Duodenal mucosa (tissue), 2 donors: ENCODE data around the gene STARD5.

Experiments
- H3K27ac ChIP-seq: one replicate; pipeline ENCODE4 v1.7.0; 2013; ENCODE audit warnings: low read depth, low read length
- H3K27me3 ChIP-seq, 2 donors: one replicate each; pipeline ENCODE4 v1.7.0; 2013; ENCODE audit warnings: low read length in 2 of 2, control low read depth in 1 of 2; ENCODE audit not compliant: insufficient read depth in 2 of 2, control insufficient read depth in 1 of 2
- H3K36me3 ChIP-seq, 2 donors: one replicate each; pipeline ENCODE4 v1.7.0; 2013; ENCODE audit warnings: low read length in 2 of 2, control low read depth in 1 of 2; ENCODE audit not compliant: insufficient read depth in 2 of 2, control insufficient read depth in 1 of 2
- H3K4me1 ChIP-seq, 2 donors: one replicate each; pipeline ENCODE4 v1.7.0; 2013; ENCODE audit warnings: low read length in 2 of 2, control low read depth in 1 of 2; ENCODE audit not compliant: insufficient read depth in 2 of 2, control insufficient read depth in 1 of 2
- H3K4me3 ChIP-seq, 2 donors: one replicate each; pipeline ENCODE4 v1.7.0; 2013; ENCODE audit warnings: low read length in 2 of 2, low read depth in 1 of 2
- H3K9ac ChIP-seq, 2 donors: one replicate each; pipeline ENCODE4 v1.7.0; 2013; ENCODE audit warnings: low read length in 2 of 2, low read depth in 1 of 2
- H3K9me3 ChIP-seq, 2 donors: one replicate each; pipeline ENCODE4 v1.7.0; 2013; ENCODE audit warnings: low read length in 2 of 2, control low read depth in 1 of 2; ENCODE audit not compliant: control insufficient read depth in 1 of 2

Gene STARD5

DNA sequence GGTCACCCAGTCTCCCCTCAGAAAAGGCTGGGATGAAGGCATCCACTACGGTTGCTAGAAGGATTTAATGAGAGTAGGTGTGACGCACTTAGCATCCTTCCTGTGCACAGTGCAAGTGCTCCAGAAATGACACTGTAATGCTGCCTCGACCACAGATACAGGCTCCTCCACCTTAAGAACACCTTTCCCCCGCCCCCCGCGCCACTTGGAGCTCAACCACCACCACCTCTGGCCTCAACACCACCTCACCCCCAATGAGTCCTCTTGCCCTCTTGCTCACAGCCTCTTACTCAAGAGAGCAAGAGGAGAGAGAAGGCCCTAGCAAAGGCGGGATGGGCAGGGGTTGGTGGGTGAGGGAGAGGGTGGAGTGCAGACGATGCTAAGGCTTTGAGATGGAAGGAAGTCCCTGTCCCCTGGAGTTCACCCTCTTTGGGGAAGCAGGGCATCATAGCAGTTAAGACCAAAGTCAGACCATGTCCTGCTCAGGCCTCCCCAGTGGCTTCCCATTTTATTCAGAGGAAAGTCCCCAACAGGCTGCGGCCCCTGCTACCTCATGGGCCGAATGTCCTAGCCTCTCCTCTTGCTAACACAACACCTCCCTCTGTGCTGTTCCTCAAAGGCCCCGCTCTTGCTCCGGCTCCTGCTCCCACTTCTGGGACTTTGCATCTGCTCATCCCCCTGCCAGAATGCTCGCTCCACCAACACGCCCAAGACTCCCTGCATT, 8.3 kb downstream of the STARD5 start:
- Histone ChIP-seq H3K4me3 (no peak overlapping the region), H3K27ac (no peak overlapping the region), H3K36me3 (peaks cover 32 to 84% of the 10 kb centered on the region in 2 donors)

DNA sequence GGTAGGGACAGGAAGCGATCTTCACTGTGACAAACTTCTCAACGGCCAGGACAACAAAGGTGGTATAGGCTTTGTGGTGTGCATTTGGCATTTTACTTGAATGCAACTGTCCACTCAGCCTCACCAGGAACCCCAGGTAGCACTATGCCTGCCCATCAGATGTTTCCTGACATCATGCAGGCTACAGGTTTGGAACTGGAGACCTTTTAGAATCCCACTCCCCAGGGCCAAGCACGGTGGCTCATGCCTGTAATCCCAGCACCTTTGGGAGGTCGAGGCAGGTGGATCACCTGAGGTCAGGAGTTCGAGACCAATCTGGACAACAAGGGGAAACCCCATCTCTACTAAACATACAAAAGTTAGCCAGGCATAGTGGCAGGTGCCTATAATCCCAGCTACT, 9.6 kb downstream of the STARD5 start:
- no peak overlapping the region for H3K9ac ChIP-seq
- no peaks in the 10 kb centered on the region for H3K27me3 ChIP-seq
- H3K4me1 ChIP-seq: peaks cover 9 to 11% of the 10 kb centered on the region in 2 donors
- H3K36me3 ChIP-seq: peaks cover 27 to 83% of the 10 kb centered on the region in 2 donors
- H3K27ac ChIP-seq: no peak overlapping the region
- no peak overlapping the region for H3K4me3 ChIP-seq
- no peaks in the 10 kb centered on the region for H3K9me3 ChIP-seq

More for the DNA sequence above, 8.3 kb downstream of the STARD5 start:
- Histone ChIP-seq H3K9me3 (no peaks in the 10 kb centered on the region), H3K27me3 (no peaks in the 10 kb centered on the region), H3K4me1 (peaks cover 9 to 11% of the 10 kb centered on the region in 2 donors), H3K9ac (no peak overlapping the region)

DNA sequence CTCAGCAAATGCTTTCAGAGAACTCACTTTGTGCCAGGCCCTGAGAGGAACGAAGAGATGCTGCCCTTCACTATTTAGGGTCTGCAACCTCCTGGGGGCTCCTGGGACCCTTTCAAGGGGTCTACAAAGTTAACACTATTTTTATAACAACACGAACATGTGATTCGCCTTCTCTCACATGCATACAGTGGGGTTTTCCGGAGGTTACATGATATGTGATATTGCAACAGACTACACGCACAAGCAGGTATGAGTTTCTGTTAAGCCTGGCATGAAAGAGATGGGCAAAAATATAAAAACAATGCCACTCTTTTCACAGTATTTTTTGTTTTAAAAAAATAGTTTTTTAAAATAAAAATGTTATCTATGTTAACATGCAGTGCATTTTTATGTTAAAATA, 10.3 kb downstream of the STARD5 start:
- H3K9ac ChIP-seq: no peak overlapping the region
- H3K4me1 ChIP-seq: peaks cover 9 to 10% of the 10 kb centered on the region in 2 donors
- no peaks in the 10 kb centered on the region for H3K27me3 ChIP-seq
- H3K4me3 ChIP-seq: no peak overlapping the region
- no peak overlapping the region for H3K27ac ChIP-seq
- H3K36me3 ChIP-seq: peaks cover 27 to 83% of the 10 kb centered on the region in 2 donors
- H3K9me3 ChIP-seq: no peaks in the 10 kb centered on the region

DNA sequence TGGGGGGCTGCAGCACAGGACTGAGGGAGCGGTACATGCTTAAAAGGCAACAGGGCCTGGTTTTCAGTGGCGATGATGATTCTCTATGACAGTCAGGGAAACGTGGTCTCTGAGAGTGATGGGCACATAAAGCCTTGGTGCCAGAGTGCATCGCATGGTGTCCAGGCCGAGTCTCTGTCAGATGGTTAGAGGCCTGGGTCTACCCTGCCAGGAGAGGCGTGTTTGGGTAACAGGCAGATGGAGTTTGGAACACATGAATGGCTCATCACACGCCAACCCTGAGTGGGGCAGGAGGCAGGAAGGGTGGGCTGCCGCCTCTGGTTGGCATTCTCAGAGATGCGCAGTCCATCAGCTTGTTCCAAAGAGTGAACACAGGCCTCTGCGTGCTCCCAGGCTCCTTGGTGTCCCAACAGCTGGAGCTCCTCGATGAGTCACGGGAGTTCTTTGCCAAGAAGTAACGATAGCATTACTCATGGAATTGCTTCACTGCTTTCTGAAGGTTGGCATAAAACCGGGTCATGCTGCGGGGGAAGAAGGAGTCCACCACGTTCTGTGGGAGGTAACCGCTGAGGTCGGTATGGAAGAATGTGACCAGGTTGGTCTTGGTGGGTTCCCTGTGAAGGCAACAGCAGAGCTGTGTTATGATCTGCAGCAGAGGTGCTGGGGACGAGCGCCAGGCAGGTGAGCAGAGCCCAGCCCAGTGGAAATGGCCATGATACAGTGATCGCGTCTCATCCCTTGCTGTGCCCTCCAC, 11.0 kb downstream of the STARD5 start:
- Histone ChIP-seq H3K4me1 (peaks cover 8 to 9% of the 10 kb centered on the region in 2 donors), H3K9me3 (no peaks in the 10 kb centered on the region), H3K36me3 (peaks cover 30 to 83% of the 10 kb centered on the region in 2 donors), H3K27me3 (no peaks in the 10 kb centered on the region), H3K27ac (no peak overlapping the region), H3K4me3 (no peak overlapping the region), H3K9ac (no peak overlapping the region)

DNA sequence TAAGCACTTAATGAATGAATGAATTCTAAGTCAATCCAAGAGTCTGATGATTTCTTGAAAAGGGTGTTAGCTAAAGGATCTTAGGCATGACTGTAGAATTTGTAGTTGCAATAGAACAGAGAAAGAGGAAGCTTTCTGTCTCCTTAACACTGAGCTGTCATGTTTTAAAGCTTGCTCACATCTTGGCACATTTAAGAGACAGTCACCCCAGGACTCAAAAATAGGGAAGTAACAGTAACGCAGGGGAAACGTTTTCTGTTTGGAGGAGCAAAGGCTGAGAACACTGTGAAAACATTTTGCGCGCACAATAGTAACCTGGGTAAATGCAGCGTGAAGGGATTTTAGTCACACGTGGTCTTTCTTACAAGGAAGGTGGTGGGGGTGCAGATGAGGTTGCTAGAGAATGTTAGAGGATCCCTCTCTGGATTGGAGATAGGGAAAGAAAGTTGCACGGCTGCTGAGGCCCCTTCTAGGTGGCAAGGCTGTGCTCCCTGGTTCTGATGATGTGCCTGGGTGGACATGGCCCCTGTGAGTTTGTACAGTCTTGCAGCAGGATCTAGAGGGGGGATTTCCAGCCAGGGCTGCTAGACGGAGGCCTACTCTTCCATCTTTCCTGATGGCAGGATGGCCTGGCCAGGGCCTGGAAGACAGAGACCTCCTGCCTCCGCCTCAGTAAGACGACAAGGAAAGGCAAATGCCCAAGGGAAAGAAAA, 12.0 kb downstream of the STARD5 start:
- H3K27me3 ChIP-seq: no peaks in the 10 kb centered on the region
- H3K9me3 ChIP-seq: no peaks in the 10 kb centered on the region
- peaks cover 6 to 9% of the 10 kb centered on the region in 2 donors for H3K4me1 ChIP-seq
- H3K9ac ChIP-seq: no peak overlapping the region
- H3K4me3 ChIP-seq: no peak overlapping the region
- peaks cover 30 to 80% of the 10 kb centered on the region in 2 donors for H3K36me3 ChIP-seq
- H3K27ac ChIP-seq: peak overlapping the region; percentile 4

DNA sequence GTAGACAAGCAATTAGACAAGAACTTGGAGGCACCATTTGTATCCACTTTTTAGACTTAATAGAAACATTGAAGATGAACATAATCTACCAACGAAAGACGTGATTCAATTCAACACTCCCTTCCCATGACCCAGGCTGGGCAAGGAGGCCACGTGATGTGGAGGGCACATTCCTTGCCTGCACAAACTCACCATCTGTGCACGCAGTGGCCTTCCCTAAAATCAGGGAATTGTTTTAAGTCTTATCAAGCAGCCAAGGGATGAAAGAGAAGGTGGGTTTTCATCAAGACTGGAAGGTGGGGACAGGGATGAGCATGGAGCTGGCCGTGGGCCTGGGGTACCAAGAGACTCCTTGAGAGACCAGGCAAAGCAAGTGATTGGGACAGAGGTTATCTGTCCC, 13.5 kb downstream of the STARD5 start:
- H3K36me3 ChIP-seq: peaks cover 39 to 80% of the 10 kb centered on the region in 2 donors
- H3K9me3 ChIP-seq: no peaks in the 10 kb centered on the region
- H3K27me3 ChIP-seq: no peaks in the 10 kb centered on the region
- peaks cover 6 to 9% of the 10 kb centered on the region in 2 donors for H3K4me1 ChIP-seq
- H3K9ac ChIP-seq: no peak overlapping the region
- H3K4me3 ChIP-seq: no peak overlapping the region
- no peak overlapping the region for H3K27ac ChIP-seq

DNA sequence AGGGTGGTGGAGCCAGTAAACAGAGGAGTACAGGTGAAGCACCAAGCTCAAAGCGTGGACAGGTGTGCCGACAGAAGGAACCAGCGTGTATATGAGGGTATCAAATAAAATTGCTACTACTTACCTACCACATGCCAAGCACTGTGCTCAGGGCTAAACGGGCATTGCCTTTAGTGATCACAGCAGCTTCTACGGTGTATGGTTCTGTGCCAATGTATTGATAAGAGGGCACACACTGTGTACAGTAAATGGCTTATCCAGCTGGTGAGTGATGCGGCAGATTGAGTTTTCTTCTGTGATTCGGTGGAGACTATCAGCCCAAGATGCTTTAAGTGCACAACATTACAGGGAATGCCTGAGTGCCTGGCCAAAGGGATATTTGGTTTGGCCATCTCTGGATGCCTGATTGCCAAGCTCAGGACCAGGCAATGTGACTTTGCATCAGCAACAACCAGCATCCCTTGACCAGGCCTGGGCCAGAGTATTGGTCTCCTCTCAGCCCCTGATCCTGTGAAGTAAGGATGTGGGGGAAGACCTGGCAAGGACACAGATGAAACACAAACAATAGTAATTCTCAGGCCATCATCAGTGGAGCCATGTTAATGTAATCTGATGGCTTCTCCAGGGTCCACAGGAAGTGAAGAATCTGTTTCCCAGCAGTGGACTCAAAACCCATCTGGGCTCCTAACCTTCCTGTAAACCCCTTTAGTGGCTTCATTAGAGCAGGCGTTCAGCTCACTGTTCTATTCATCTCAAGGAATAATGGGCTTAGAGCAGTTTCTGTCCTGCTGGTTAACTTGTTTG, 14.1 kb downstream of the STARD5 start:
- no peak overlapping the region for H3K9ac ChIP-seq
- H3K9me3 ChIP-seq: no peaks in the 10 kb centered on the region
- peaks cover 39 to 74% of the 10 kb centered on the region in 2 donors for H3K36me3 ChIP-seq
- H3K27me3 ChIP-seq: no peaks in the 10 kb centered on the region
- H3K4me1 ChIP-seq: peaks cover 6 to 9% of the 10 kb centered on the region in 2 donors
- H3K27ac ChIP-seq: no peak overlapping the region
- no peak overlapping the region for H3K4me3 ChIP-seq

DNA sequence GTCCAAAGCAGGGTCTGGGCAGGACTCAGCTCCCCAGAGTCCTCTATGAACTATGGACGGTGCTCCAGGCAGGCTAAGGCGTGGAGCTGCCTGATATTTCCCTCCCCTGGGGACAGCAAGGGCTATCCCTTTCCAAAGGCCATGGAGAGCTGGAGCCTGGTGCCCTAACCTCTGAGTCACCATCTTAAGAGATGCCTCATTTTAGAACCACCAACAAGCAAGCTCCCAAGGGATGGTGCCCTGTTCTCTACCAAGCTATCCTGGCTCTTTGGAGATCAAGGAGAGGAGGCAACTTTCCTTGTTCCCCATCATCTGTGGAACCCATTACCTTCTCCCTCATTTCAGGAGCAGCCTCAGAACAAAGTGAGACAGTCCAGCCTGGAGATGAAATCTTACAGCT, 15.7 kb downstream of the STARD5 start:
- peaks cover 17 to 18% of the 10 kb centered on the region in 2 donors for H3K4me1 ChIP-seq
- peaks cover 50 to 70% of the 10 kb centered on the region in 2 donors for H3K36me3 ChIP-seq
- no peak overlapping the region for H3K9ac ChIP-seq
- no peak overlapping the region for H3K27ac ChIP-seq
- no peaks in the 10 kb centered on the region for H3K9me3 ChIP-seq
- no peaks in the 10 kb centered on the region for H3K27me3 ChIP-seq
- no peak overlapping the region for H3K4me3 ChIP-seq

DNA sequence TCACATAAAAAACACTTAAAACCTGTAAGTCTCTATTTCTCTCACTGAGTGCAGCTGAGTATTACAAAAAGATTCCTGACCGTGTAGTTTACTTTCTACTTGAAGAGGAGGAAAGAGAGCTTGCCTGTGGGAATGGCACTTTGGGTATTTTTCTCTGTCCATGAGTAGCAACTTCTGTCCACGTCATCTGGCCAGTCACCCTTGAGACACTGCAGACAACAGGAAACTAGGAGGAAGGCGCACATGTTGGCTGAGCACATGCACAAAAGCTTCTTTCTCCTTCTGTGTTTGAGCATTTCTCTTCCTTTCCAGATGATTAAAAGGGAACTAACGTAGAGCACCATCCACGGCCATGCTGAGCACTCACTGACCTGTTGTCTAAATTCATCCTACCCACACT, 19.7 kb downstream of the STARD5 start:
- Histone ChIP-seq H3K36me3 (peaks cover 46 to 55% of the 10 kb centered on the region in 2 donors), H3K9ac (no peak overlapping the region), H3K4me3 (no peak overlapping the region), H3K27me3 (no peaks in the 10 kb centered on the region), H3K4me1 (peaks cover 12 to 25% of the 10 kb centered on the region in 2 donors), H3K27ac (peak overlapping the region; percentile 30), H3K9me3 (no peaks in the 10 kb centered on the region)
